HG02840 (cell line): ENCODE results near the gene COL18A1.

Experiments used
- ATAC-seq: cut with Tn5 transposase; IDR thresholded peaks from one replicate; pipeline ENCODE4 v1.9.1; 2021; ENCODE audit warnings: mild to moderate bottlenecking, moderate library complexity, moderate number of reproducible peaks; ENCODE audit not compliant: unreplicated experiment, low FRiP score

COL18A1 gene

DNA sequence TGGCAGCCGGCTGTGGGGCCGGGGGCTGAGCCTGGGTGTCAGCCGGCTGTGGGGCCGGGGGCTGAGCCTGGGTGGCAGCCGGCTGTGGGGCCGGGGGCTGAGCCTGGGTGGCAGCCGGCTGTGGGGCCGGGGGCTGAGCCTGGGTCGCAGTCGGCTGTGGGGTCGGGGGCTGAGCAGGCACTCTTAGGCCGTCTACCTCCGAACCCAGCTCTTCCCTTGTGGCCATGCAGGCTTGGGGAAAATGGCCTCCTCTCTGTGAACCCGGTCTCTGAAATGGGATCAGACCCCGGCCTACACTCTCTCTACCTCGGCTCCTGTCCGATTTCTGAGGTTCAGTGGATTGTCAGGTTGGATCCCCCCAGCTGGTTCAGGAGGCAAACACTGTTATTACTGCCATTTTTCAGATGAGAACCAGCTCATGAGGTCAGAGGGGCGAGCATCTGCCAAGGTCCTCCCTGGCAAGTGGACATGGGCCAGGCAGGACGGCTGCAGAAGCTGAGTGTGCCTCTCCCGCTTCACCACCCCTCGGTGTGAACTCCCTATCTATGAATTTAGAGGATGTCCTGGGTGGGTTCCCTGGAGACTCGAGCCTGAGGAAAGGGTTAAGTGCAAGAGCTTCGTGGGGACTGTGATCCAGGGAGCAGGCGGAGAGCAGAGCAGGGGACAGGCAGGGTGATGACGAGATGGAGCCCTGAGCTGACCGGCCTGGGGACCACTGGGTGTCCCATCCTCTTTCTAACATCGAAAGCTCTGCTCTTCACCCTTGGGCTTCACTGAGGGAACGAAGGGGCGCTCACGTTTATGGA, 10.9 kb upstream of the COL18A1 start:
- no peak for ATAC-seq

DNA sequence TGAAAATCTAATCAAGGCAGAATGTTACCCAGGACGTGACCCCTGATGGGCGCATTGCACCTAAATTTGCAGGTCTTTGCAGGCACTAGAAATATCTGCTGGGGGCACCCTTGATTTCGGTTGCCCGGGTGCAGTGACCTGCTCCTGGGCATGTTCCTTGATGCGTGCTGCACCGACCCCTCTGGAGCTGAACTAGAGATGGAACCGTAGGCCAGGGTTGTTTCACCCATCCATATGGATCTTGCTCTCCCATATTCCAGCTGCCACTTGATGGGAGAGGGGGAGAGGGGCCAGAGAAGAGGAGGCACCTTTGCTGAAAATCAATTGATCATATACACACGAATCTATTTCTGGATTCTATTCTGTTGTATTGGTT, 8.4 kb upstream of the COL18A1 start:
- ATAC-seq = no peak

DNA sequence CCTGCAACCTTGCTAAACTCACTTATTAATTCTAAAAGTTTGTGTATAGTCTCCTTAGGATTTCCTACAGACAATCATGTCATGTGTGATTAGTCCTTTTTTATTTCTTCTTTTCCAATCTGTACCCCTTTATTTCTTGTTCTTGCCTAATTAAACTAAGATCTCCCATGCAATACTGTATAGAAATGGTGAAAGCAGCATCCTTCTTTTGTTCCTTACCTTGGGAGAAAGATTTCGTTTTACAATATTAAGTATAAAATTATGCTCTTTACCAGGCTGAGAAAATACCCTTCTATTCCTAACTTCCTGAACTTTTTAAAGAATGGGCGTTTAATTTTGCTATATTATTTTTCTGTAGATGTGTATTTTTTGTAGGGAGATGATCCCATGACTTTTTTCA, 7.6 kb upstream of the COL18A1 start:
- ATAC-seq = no peak

DNA sequence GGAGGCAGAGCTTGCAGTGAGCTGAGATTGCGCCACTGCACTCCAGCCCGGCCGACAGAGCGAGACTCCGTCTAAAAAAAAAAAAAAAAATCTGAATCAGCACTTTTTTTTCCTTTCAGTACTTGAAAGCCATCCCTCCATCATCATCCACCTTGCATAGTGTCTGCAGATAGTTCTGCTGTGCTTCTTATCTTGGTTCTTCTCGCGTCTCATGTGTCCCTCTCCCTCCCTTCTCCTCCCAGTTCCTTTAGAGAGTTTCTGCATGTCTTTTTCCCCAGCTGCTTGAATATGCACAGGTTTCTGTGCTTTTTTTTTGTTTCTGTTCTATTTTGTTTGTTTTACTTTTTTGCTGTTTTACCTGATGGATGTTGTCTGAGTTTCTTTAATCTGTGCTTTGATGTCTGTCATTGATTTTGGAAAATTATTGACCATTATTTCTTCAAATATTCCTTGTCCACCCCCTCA, 3.9 kb upstream of the COL18A1 start:
- ATAC-seq = no peak

DNA sequence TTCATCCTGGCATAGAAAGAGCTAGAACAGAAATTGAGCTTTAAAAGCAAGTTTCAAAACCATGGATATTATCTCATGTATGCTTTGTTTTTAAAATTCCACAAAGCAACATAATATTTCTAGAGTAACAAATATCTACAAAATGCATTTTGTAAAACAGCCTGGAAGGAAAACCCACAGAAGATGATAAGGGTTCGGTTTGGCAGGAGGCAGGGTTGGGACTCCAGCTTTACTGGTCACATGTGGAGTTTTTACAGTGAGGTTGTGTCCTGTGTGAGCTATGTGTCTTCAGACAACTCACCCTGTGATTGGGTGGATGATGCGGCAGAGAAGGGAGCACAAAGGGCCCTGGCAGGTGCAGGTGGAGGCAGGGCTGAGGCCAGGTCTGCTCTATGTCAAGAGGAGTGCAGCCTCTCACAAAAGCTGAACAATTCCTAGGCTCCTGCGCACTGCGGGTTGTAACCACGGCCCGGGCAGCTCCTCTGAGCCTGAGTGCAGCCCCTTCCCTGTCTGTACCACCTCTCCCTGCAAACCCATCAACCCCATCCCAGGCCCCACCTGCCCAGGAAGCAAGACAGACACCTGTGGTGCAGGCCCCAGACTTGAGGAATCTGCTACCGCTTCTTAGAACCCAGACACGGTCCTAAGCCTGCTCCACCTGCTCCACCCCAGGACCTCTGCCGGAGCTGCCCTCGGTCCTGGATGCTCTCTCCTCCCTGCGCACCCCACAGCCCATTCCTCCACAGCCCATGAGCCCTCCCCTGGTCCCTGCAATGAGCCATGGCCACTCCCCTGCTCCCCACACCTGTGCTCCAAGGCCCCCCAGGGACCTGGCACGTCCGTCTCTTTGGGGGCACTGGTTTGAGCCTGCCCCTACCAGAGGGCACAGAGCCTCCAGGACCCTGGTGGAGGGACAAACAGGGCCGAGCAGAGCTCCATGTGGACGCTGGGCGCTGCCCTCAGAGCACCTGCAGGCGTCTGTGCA, 2.8 kb upstream of the COL18A1 start:
- ATAC-seq = no peak

DNA sequence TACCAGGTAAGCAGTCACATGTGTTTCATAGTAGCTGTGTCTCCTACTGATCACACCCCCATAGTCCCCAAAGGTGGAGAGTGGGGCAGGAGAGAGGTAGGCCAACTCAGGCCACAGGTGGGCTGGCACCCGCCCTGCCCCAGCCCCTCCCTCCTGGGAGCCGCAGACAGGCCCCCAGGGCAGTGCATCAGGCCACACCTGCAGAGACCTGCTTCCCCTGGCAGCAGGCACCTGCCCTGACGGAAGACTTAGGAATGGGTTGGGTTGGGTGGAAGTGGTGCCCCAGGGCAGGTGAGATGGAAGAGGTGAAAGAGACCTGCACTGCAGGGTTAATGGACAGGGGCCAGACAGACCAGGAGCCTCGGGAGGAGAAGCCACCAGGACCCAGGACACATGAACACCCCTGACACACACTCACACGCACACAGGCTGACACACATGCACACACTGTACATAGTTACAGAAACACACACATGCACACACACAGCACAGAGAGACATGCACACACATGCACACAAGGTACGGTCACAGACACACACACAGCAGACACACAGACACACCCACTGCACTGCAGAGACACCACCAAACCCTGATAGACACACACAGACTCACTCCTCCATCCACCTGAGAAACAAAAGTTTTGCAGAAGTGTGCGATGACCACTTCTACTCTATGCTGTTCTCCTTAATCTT, 1.7 kb upstream of the COL18A1 start:
- no peak for ATAC-seq

DNA sequence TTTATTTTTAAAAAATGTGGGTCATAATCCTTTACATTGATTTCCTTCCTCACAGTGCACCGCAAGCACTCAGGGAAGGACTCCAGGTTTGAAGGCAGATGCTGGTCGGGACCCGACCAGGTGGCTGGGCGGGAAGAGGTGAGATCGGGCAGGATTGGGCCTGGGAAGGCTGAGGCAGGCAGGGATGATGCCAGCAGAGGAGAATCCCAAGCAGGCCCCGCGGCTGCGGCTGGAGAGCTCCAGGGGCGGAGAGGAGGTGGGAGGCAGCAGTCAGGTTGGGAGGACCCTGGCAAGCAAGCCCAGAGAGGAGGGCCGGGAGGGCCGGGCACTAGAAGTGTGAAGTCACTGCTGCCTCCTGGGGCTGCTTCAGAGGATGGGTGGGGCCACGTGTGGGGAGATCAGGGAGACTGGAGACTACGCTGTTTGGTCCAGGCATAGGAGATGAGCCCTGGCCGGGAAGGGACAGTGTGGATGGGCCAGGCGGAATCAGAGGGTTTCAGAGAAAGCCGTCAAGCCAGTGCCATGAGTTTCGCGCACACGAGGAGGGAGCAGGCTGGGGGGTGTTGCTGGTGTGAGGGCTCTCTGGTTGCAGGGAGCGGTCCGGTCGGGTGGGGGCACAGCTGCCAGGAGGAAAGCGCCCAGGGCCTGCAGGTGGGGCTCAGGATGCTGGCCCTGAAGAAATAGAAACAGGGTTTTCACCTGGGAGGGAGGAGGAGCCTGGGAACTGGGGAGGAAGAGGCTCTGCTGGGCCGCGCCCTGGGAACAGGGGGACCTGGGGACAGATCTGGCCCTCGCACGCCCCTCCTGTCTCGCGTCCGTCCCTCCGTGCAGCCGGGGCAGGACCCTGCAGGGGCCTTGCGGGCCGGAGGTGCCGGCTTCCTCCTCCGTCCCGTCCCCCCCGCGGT, 888 bp upstream of the COL18A1 start:
- no peak for ATAC-seq

DNA sequence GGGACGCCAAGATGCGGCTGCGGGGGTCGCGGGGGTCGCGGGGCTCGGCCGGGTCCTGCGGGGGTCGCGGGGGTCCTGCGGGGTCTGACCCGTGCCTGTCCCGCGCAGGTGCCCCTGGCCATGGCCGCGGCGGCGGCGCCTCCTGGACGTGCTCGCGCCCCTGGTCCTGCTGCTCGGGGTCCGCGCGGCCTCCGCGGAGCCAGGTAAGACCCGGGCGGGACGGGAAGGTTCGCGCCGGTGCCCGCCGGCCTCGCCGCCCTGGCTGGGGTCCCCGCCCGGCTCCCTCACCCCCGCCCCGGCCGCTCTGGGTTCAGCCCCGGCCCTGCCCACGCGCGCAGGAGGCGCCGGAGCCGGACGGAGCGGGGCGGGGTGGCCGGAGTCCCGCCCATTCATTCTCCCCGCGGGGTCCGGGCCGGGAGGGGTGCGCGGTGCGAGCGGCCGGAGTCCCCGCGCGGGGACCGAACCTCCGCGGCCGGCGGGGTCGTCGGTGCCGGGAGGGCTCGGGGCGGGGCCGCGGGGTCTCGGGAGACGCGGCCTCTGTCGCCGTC, 380 bp downstream of the COL18A1 start:
- ATAC-seq = no peak

DNA sequence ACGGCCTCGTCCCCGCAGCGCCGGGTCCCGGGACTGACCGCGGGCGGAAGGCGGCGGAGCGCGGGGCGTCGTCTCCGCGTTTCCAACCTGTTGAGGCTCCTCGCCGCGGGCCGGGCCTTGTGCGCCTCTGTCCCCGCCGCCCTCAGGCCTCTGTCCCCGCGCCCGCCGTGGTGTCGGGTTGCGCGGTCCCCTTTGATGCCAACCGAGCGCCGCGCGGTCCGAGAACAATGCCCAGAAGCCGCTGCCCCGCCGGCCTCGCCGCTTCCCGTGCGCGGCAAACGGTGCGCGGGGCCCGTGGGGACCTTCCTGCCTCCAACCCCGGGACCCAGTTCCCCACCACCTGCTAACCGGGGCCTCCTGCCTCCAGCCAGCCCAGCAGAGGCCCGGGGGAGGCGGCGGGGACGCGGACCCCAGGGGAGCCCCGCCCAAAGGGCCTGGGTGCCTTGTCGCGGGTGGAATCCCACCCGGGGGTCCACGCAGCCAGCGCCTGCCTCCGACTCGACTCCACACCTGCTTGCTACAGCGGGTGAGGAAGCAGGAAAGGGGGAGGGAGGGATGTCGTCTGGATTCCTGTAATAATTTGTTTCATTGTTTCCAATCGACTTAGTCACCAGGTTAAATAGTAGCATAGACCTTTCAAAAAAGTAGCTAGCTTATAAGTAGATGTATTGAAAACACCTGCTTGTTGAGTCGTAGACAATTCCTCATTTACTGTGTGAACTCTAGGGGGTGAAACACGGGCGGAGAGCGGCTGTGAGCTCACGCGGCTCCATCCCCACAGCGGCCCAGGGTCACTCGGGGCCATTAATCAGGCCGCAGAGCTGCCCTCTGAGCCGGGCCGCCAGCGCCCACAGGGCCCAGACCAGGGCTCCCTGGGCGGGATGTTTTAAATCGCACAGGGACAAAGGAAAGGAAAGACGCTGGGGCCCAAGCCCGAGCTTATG, 1.1 kb downstream of the COL18A1 start:
- ATAC-seq = no peak

DNA sequence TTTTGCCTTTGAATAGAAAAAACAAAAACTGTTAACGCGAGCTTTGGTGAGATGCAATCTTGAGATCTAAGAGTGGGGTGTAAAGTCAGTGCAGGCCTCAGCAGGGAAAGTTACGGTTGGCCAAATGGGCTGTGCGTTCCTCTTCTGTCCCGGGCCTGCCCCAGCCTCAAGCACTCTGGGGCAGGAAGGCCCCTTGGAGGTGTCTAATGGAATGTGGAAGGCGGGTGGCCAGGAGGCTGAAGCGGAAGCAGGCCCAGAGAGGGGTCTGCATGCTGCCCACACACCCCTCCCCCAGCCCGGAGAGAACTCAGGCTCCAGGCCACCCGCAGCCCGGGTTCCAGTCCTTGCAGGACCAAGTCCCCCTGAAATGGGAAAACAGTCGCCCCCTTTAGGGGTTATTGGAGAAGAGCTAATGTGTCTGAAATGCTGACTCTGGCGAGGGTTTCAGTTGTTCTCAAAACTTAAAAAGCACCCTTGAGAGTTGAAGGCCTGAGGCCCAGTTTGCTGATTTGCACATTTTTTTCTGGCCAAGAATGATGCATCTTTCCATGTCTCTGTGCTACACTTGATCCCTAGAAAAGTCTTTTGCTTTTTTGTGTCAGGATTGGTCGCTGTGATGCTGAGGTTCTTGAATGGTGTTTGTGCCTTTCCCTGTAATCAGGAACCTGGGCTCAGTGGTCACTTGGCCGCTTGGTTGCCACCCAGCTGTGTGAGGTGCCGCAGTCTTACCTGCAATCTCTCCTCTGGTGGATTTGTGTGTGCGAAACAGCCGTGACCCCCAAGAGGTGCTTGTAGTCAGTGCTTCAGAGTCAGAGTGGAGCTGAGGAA, 2.0 kb downstream of the COL18A1 start:
- no peak for ATAC-seq

DNA sequence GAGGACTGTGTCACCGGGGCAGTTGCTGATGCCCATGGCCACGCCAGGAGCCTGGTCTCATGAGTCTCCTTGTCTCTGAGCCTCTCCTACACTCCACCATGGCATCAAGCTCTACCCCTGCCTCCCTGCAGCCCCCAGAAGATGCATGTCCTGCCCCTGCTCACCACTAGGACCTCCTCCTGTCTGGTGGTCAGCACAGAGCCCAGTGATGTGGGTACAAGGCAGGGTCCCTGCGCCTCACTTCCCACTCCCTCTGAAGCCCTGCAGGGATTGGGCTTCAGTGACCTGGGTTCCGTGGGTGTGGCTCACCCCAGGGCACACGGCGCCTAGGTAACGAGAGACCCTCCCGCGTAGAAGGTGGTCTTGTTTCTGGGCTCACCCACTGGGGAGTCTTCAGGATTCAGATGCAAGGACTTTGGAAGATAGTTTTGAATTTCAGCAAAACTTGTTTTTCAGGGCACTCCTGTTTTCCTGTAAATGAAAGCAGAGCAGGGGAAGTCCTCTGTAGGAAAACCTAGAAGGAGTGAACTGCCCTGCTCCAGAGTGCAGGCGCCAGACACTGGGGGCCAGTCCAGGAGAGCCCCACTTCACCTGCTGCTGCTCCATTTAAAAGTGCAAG, 2.8 kb downstream of the COL18A1 start:
- ATAC-seq = no peak

DNA sequence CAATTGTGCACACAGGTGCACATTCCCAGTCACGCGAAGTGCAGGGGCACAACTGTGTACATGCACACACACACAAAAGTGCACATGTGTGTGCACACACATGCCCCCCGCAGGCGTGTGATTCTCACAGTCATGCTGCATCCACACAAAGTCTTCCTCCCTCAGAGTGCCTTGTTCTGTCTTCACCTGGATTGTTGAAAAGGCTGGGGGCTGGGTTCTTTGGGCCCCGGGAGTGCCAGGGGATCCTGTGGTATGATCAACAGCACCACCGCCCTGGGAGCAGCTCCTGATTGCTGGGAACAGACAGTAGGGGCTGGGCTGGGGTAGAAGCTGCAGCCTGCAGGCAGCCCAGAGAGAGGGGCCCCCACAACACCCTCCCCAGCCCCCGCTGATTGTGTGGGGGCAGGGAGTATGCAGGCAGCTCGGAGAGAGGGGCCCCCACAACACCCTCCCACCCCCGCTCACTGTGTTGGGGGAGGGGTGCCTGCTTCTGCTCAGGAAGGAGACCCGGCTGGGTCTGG, 3.4 kb downstream of the COL18A1 start:
- no peak for ATAC-seq

DNA sequence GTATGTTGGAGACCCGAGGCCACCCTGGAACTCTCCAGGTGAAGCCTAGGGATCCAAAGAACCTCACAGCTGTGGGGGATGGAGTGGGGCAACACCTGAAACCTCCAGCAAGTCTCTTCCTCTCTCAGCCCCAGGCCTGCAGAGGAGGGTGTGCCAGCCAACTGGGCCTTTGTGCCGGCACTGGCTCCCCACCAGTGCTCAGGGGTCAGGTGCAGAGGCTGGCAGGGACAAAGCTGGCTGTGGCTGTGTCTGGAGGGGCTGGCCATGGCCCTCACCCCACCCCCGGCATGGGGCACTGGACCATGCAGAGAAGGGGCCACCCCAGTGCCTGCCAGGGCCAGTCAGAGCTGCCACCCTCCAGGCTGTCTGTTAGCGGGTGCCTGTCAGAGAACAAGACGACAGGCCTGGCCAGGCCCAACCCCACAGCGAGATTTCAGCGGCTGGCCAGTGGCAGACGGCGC, 3.9 kb downstream of the COL18A1 start:
- no peak for ATAC-seq

DNA sequence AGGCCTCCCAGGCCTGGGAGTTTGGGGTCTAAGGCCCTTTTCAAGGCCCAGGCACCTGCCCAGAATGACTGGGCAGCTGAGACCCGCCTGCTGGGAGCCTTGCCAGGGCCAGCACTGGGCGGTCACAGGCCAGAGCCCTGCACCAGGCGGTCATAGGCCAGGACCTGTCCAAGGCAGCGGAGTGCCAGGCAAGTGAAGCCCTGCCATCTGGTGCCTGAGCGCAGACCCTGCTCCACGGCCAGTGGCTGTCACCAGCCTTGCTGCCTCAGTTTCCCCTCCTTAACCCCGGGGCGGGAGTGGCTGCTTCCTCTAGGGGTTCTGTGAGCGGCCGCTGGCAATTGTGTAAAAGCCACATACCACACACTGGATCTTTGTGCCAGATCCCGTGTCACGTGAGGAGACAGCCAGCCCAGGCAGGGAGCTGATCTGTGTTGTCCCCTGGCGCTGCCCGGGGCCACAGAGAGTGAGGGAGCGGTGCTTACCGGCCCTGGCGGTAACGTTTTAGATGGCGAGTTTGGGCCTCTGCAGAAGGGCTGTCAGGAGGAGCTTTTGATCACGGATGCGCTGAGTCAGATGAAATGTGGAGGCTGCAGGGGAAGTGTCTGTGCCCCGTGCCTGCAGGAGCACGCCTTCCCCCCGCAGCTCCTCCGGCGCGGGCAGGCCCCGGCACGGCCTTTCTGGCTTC, 4.6 kb downstream of the COL18A1 start:
- ATAC-seq = no peak

DNA sequence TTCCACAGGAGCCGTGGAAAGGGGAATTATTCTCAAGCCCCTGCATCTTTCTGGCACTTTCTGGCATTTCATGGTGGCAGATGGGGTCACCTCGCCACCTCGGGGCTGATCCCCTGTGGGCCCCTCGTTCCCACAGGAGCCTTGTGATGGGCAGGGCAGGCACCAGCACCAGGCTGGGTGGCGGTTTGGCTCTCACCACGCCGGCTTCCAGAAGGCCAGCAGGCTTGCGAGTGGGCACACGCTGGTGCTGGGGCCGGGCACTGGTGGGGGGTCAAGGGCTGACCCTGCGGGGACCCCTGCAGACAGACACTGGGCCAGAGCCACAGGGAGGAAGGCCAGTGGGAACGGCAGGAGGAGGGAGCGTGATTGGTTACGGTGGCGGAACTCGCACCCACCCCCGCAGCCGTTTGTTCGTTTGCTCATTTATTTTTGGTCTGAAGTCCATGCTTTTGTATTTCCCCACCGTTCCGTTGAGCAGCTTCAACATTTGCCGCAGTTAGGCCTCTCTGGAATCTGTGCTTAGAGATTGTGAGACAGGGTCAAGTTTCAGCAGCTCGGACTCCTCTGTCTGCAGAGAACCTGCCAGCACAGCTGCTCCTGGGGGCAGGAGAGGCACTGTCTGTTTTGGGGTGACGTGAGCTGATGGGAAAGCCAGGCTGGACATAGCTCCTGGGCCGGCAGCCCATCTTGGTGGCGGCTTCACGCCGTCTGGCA, 5.3 kb downstream of the COL18A1 start:
- no peak for ATAC-seq
